GM12878 (cell line): ENCODE measurements around the gene CLEC18A. TPM values are rescaled to one million over a fixed set of nuclear protein-coding genes. Genes with fewer than 3 reads are reported as not detected.

Experiments used
- ATAC-seq: fragments of 200-7000 bp; cut with Tn5 transposase; 3 replicates; pipeline ENCODE4 v1.9.1; 2020; ENCODE audit warnings: mild to moderate bottlenecking, moderate library complexity
- BruUV-seq: library from RNA; stranded (reverse); fragments of 400-500 nt; replicated peaks from 2 replicates; lab custom pipeline; 2021; lab: Mats Ljungman, UMichigan
- CTCF ChIA-PET: fragments of 300-600 bp; sonication (Branson Sonifier 250); formaldehyde crosslinking; extraction: SDS; loops from one replicate; lab custom pipeline; 2021; ENCODE audit warnings: inconsistent platforms; lab: Yijun Ruan, JAX
- POLR2A ChIA-PET: fragments of 350-600 bp; formaldehyde crosslinking; extraction: SDS; loops from one replicate; lab custom pipeline; 2021; ENCODE audit warnings: inconsistent platforms; lab: Charles Lee
- RAD21 ChIA-PET: fragments of 300-600 bp; sonication (Branson Sonifier 250); formaldehyde crosslinking; loops from one replicate; lab custom pipeline; 2023; ENCODE audit warnings: antibody characterized with exemption; ENCODE audit not compliant: unreplicated experiment; lab: Charles Lee
- SMC1A ChIA-PET: fragments of 300-600 bp; sonication (Branson Sonifier 250); formaldehyde crosslinking; loops from one replicate; lab custom pipeline; 2023; ENCODE audit not compliant: unreplicated experiment, uncharacterized antibody; lab: Charles Lee
- DNase-seq: peaks from one replicate; pipeline ENCODE4 v3.0.0-alpha.2; 2011; ENCODE audit warnings: low read depth, low spot score
- FAIRE-seq: peaks from 3 replicates; lab custom pipeline; 2011; peaks lifted over from hg19 to GRCh38; lab: Jason Lieb, UNC
- H2AFZ ChIP-seq: 2 replicates; pipeline ENCODE4 v1.6.0; 2011; ENCODE audit warnings: low read depth, low read length, control low read depth; ENCODE audit not compliant: control insufficient read depth
- H3K27ac ChIP-seq: 2 replicates; pipeline ENCODE4 v1.5.1; 2011; ENCODE audit warnings: control low read depth; ENCODE audit not compliant: control insufficient read depth, insufficient read depth
- H3K27me3 ChIP-seq, 2 experiments: replicated peaks in 1 of 2; 2 replicates each; pipeline versions ENCODE4 v1.6.0 to v1.6.1; 2011; ENCODE audit warnings: low read length in 1 of 2; ENCODE audit not compliant: control insufficient read depth in 2 of 2, insufficient read depth in 2 of 2
- H3K36me3 ChIP-seq, 2 experiments: 2 replicates each; pipeline ENCODE4 v1.5.1; 2011; ENCODE audit warnings: low read length in 1 of 2; ENCODE audit not compliant: control insufficient read depth in 2 of 2, insufficient read depth in 2 of 2
- H3K4me1 ChIP-seq: 2 replicates; pipeline ENCODE4 v1.6.1; 2011; ENCODE audit warnings: mild to moderate bottlenecking, low read length, moderate library complexity, mixed read lengths; ENCODE audit not compliant: control insufficient read depth, insufficient read depth
- H3K4me2 ChIP-seq: 2 replicates; pipeline ENCODE4 v1.6.0; 2011; ENCODE audit warnings: control low read depth; ENCODE audit not compliant: control insufficient read depth, insufficient read depth
- H3K4me3 ChIP-seq: fragments of 200-600 bp; sonication (generic); 2 replicates; pipeline ENCODE4 v1.5.1; 2016
- H3K79me2 ChIP-seq: 2 replicates; pipeline ENCODE4 v1.6.0; 2011; ENCODE audit warnings: low read length; ENCODE audit not compliant: control insufficient read depth, insufficient read depth
- H3K9ac ChIP-seq: 2 replicates; pipeline ENCODE4 v1.8.0; 2011; ENCODE audit warnings: low read length, control low read depth, mixed read lengths; ENCODE audit not compliant: control insufficient read depth, insufficient read depth
- H3K9me3 ChIP-seq: replicated peaks from 3 replicates; pipeline ENCODE4 v1.5.1; 2011; ENCODE audit warnings: mild to moderate bottlenecking, low read length; ENCODE audit not compliant: control insufficient read depth, insufficient read depth
- H4K20me1 ChIP-seq: 2 replicates; pipeline ENCODE4 v1.6.0; 2011; ENCODE audit not compliant: control insufficient read depth, insufficient read depth
- ETV6 ChIP-seq, 2 experiments: fragments of 450-650 bp in 1 of 2; IDR thresholded peaks in 1 of 2; conservative IDR thresholded peaks in 1 of 2; 2 replicates each; pipeline ENCODE4 v1.6.1; 2014; ENCODE audit warnings: antibody characterized with exemption in 1 of 2, borderline replicate concordance in 1 of 2, low read depth in 1 of 2, mild to moderate bottlenecking in 1 of 2, moderate library complexity in 1 of 2
- FOXM1 ChIP-seq: IDR thresholded peaks from 2 replicates; pipeline ENCODE4 v1.6.1; 2012; ENCODE audit warnings: low read depth, mild to moderate bottlenecking, inconsistent platforms, low read length, moderate library complexity
- HCFC1 ChIP-seq: fragments of 150-350 bp; IDR thresholded peaks from 2 replicates; pipeline ENCODE4 v1.6.1; 2014; ENCODE audit warnings: low read length
- IKZF1 ChIP-seq: fragments of 450-650 bp; conservative IDR thresholded peaks from 2 replicates; pipeline ENCODE4 v1.6.1; 2017; ENCODE audit warnings: antibody characterized with exemption, mild to moderate bottlenecking
- IRF4 ChIP-seq: IDR thresholded peaks from 2 replicates; pipeline ENCODE4 v1.6.1; 2011; ENCODE audit warnings: low read depth, low read length
- MEF2A ChIP-seq: IDR thresholded peaks from 2 replicates; pipeline ENCODE4 v1.6.1; 2011; ENCODE audit warnings: low read depth, mild to moderate bottlenecking, low read length, moderate library complexity; ENCODE audit not compliant: insufficient read depth
- MLLT1 ChIP-seq: fragments of 450-650 bp; IDR thresholded peaks from 2 replicates; pipeline ENCODE4 v1.6.1; 2016; ENCODE audit warnings: mild to moderate bottlenecking
- RUNX3 ChIP-seq: IDR thresholded peaks from 2 replicates; pipeline ENCODE4 v1.6.1; 2012; ENCODE audit warnings: low read length, inconsistent platforms
- SMAD1 ChIP-seq: fragments of 450-650 bp; IDR thresholded peaks from 2 replicates; pipeline ENCODE4 v1.6.1; 2018; ENCODE audit warnings: mild to moderate bottlenecking, low read depth; ENCODE audit not compliant: partially characterized antibody
- WGBS: methylation state at CpG from one replicate; pipeline ENCODE4 v1.1.6; 2016; ENCODE audit warnings: low lambda C conversion rate; ENCODE audit not compliant: insufficient replicate concordance, insufficient coverage; ENCODE audit errors: missing lambda C conversion rate; 5-methylcytosine and 5-hydroxymethylcytosine counted together
- in situ Hi-C: fragments of 300-500 bp; cut with MboI; formaldehyde crosslinking; loops from 9 replicates; pipeline ENCODE4 v1.14.3; 2018; ENCODE audit warnings: mixed read lengths
- intact Hi-C: fragments of 100-400 bp; cut with micrococcal nuclease; formaldehyde crosslinking; loops from one replicate; pipeline ENCODE4 v1.14.2; 2022; ENCODE audit not compliant: unreplicated experiment
- polyA plus RNA-seq, 11 experiments: library from polyadenylated mRNA; depleted of rRNA in 4 of 11; unstranded in 6 of 11; stranded (reverse) in 5 of 11; fragments of >200 nt; fragmentation: Nextera tagmentation in 4 of 11; fragmentation: Illumina TruSeq in 1 of 11; extraction: Ambion mirVana in 4 of 11; extraction: Trizol in 1 of 11; gene quantifications; 1 replicate in 1 of 11; 2 replicates in 10 of 11; pipeline versions ENCODE4 v1.2.1 to v1.2.3, GENCODE V29; 2011 to 2016; ENCODE audit warnings: inconsistent platforms in 2 of 11, missing spikeins in 2 of 11, low read depth in 1 of 11
- total RNA-seq, 4 experiments: library from RNA; depleted of rRNA in 3 of 4; stranded (reverse); fragments of >200 nt in 3 of 4; fragmentation: Illumina TruSeq in 1 of 4; extraction: Trizol in 1 of 4; gene quantifications; 2 replicates each; pipeline versions ENCODE4 v1.2.1 to v1.2.3, GENCODE V29; 2013 to 2021
- TF ChIP-seq, protein P1 (sequence below): fragments of 450-650 bp; IDR thresholded peaks from 2 replicates; pipeline ENCODE4 v1.6.1; 2014; ENCODE audit warnings: mild to moderate bottlenecking
- TF ChIP-seq, protein P2 (sequence below): fragments of 450-650 bp; IDR thresholded peaks from 2 replicates; pipeline ENCODE4 v1.6.1; 2017; ENCODE audit warnings: low read depth, mild to moderate bottlenecking, moderate library complexity

Gene CLEC18A
- total and polyA plus RNA-seq, 10 of the 15 experiments (the other 5 are each of a cell fraction or from before 2014, with no cell fraction given) = 0.03 to 0.26 (median 0.10) TPM; not detected in 4

DNA sequence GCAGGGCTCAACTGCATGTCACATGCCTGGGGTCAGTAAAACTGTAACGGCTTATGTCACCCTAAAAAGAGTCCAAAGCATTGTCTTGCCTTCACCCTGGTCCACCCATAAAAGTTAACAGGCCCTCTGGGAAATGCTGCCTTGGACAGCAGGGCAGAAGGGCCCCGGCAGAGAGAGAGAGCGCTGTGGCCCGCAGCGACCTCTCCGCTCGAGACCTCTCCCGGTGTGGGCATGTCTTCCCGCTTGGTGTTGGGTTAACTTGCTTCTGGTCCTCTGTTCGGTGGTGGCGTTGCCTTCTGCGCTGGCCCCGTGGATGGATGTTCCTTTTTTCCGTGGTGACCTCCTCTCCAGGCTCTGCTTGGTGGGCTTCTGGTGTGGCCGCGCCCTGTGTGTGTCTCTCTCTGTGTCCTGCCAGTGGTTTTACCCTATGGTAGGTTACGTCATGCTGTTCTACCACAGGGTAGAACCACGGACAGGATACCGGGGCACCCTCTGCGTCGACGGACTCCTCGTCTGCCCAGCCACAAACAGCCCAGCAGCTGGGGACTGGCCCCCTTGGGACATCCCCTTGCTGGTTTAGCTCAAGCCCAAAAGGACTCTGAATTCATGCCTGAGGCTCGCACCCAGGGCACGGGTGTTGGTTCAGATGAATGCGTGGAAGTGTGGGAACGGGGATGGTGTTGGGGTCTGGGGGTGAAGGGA is 18.3 kb upstream of the CLEC18A start:
- DNase-seq = no peak
- no TSS peak for BruUV-seq
- Histone ChIP-seq H3K27me3 (no peaks in the 10 kb centered on the region), H3K36me3 (peaks cover 4 to 15% of the 10 kb centered on the region in 2 experiments; a peak in 3 of 4 replicates), H3K4me1 (no peaks in the 10 kb centered on the region), H3K9me3 (no peaks in the 10 kb centered on the region), H3K27ac (no peak overlapping the region), H3K79me2 (no peaks in the 10 kb centered on the region), H3K4me2 (no peak overlapping the region), H3K9ac (no peak overlapping the region), H3K4me3 (no peak overlapping the region), H2AFZ (no peak overlapping the region), H4K20me1 (no peaks in the 10 kb centered on the region; the same call in 1 of the 2 replicates)
- POLR2A ChIA-PET = no interaction called here
- FAIRE-seq = no peak
- CTCF ChIA-PET = interaction anchor here (1.2 kb wide), 1 partner anchor 136 kb away, joined by 4 read pairs; no protein-coding TSS in a partner anchor
- SMC1A ChIA-PET = no interaction called here
- in situ Hi-C loops (no loop called here), intact Hi-C loops (loop anchor here (5.0 kb wide), 1 partner anchor 226 kb away; no protein-coding TSS in a partner anchor)
- RAD21 ChIA-PET = interaction anchor here (1.0 kb wide), 1 partner anchor 137 kb away, joined by 4 read pairs; no protein-coding TSS in a partner anchor
- 93% methylated on average over 27 of the region's 27 CpGs for WGBS
- no peak for TF ChIP-seq SMAD1
- TF ChIP-seq, protein P1, sequence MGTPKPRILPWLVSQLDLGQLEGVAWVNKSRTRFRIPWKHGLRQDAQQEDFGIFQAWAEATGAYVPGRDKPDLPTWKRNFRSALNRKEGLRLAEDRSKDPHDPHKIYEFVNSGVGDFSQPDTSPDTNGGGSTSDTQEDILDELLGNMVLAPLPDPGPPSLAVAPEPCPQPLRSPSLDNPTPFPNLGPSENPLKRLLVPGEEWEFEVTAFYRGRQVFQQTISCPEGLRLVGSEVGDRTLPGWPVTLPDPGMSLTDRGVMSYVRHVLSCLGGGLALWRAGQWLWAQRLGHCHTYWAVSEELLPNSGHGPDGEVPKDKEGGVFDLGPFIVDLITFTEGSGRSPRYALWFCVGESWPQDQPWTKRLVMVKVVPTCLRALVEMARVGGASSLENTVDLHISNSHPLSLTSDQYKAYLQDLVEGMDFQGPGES = no peak
- TF ChIP-seq FOXM1 = no peak
- no peak for TF ChIP-seq MEF2A
- TF ChIP-seq, protein P2, sequence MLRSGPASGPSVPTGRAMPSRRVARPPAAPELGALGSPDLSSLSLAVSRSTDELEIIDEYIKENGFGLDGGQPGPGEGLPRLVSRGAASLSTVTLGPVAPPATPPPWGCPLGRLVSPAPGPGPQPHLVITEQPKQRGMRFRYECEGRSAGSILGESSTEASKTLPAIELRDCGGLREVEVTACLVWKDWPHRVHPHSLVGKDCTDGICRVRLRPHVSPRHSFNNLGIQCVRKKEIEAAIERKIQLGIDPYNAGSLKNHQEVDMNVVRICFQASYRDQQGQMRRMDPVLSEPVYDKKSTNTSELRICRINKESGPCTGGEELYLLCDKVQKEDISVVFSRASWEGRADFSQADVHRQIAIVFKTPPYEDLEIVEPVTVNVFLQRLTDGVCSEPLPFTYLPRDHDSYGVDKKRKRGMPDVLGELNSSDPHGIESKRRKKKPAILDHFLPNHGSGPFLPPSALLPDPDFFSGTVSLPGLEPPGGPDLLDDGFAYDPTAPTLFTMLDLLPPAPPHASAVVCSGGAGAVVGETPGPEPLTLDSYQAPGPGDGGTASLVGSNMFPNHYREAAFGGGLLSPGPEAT = no peak
- TF ChIP-seq HCFC1 = no peak
- TF ChIP-seq RUNX3 = no peak
- no peak for TF ChIP-seq IRF4
- no peak for TF ChIP-seq ETV6 (conservative IDR thresholded peaks at IDR 0.05 in 1 of 2, IDR thresholded peaks at IDR 0.05 in 1 of 2; ENCODE audit: borderline replicate concordance in 1 of 2, low read depth in 1 of 2)
- no peak for TF ChIP-seq MLLT1
- TF ChIP-seq IKZF1 = no peak
- ATAC-seq = no peak
